ENCODE data around the gene BAHCC1.

Gene BAHCC1

GRCh38 chr17:81427173-81428120 lies 32.2 kb downstream of the BAHCC1 start:
- no peak for DNase-seq (ENCODE audit: low read depth)

GRCh38 chr17:81428121-81428515 lies 32.9 kb downstream of the BAHCC1 start:
- no peak for DNase-seq (ENCODE audit: low read depth)

DNA sequence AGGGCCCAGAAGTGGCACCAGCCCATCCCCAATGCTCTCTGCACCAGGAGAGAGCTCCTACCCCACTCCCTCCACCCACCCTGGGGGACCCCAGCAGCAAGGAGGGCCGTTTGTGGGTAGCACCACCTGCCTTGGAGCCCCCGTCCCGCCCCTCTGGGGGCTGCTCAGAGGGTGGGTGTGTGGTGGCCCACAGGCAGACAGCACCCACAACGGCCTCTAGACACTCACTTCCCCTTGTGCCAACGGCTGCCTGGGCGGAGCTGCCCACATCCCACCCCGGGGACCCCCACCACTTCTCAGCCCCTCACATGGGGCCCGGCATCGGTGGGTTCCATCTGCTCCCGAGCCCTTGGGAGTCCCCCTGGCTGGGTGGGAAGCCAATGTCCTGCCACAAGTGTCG lies 33.3 kb downstream of the BAHCC1 start:
- DNase-seq (ENCODE audit: low read depth), result no peak

- DNase-seq (ENCODE audit: low read depth), result no peak
These were observed 33.9 kb downstream of the BAHCC1 start for GRCh38 chr17:81428948-81429774.

DNA sequence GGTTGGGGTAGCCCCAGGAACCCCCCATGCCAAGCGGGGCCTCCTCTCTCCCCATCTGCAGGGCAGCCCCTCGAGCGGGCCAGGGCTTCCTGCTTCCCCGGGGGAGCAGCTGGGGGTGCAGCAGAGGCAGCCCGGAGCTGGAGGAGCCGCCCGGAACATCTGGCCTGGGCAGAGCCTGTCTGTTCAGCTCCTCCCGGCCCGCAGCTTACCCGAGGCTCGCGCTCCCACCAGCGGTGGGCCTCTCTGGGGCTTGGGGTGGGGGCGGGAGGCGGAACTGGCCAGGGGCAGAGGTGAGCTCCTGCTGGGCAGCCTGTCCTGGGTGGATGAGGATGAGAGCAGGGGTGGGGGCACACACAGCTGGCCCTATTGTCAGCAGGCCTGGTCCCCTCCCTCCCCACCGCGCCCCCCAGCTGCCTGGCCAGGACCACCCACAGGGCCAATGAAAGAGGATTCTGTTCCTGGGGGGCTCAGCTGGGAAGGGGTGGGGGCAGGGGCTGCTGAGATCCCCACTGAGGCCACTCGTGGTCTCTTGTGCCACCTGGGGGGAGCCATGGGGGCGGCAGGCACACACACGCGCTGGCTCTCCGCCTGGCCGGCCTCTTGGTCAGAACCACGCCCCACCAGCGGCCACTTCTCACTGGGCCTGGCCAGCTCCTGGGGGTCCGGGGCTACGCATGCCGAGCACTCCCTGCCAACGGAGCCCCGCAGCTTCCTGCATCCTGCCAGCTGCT lies 34.7 kb downstream of the BAHCC1 start:
- no peak for DNase-seq (ENCODE audit: low read depth)

DNA sequence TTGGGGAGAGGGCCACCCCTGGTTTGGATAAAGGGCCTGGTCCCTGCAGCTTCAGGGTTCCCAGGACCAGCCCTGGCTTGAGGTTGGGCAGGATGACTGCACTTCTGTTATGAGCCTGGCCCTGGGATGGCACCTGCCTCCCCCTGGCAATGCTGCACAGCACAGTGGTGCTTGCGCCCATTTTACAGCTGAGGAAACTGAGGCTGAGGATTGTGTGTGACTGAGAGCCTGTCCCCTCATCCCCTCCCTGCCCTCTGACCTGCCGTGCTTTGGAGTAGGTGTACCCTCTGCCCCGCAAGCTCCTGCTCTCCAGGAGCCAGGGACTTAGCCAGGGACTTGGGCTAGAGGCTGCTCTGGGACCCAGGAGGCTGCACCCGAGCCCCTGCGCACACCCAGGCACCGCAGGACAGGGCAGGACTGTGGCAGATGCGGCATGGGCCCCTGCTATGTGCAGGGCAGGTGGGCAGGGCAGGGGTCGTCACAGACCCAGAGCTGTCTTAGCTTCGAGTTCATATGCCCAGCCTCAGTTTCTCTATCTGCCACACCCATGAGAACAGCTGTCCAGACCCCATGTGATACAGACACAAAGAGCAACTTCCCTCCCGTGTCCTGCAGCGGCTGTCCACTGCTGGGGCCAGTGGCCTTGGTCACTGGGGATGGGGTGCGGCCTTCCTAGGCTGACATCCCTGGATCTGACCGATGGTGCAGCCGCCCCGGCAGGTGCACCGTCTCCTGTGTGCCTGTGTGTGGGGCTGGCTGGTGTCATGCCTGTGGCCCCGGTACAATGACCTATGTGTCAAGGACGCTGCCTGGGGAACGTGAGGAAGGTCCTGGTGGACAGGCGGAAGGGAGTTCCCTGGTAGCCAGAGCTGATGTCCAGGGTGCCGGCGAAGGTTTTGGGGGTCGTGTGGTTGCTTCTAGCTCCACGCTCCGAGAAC lies 36.6 kb downstream of the BAHCC1 start:
- no peak for DNase-seq (ENCODE audit: low read depth)

GRCh38 chr17:81432941-81433340 lies 37.7 kb downstream of the BAHCC1 start:
- no peak for DNase-seq (ENCODE audit: low read depth)

DNA sequence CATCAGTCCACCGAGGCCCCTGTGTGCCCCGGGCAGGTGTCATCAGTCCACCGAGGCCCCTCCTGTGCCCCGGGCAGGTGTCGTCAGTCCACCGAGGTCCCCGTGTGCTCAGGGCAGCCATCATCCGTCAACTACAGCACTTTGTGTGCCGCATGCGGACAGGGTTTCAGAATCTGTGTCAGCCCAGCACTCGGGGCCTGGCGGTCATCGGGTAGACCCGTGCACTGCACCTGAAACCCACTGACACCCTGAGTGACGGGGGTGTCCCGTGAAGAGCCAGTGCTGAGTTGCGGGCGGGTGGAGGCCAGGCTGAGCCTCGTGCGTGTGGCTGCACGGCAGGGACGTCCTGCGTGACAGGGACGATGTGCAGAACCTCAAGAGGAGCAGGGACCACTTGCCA lies 38.4 kb downstream of the BAHCC1 start:
- DNase-seq (ENCODE audit: low read depth), result no peak

DNA sequence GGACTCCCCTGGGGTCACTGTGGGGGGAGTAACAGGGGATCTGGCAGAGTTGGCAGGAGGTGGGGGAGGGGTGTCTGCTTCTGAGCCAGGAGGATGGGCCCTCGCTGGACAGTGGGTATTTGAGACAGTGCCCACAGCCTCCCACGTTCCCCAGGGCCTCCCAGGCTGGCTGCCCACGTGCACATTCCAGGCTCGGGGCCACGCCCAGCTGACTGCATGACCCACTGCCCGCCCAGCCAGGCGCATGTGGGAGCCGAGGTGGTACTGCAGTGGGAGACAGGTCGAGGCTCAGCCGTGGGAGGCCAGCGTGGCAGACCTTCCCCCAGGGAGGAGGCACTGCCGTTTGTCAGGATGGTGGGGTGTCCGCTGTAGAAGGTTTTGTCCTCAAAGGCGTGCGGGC lies 38.8 kb downstream of the BAHCC1 start:
- DNase-seq (ENCODE audit: low read depth), result no peak

DNA sequence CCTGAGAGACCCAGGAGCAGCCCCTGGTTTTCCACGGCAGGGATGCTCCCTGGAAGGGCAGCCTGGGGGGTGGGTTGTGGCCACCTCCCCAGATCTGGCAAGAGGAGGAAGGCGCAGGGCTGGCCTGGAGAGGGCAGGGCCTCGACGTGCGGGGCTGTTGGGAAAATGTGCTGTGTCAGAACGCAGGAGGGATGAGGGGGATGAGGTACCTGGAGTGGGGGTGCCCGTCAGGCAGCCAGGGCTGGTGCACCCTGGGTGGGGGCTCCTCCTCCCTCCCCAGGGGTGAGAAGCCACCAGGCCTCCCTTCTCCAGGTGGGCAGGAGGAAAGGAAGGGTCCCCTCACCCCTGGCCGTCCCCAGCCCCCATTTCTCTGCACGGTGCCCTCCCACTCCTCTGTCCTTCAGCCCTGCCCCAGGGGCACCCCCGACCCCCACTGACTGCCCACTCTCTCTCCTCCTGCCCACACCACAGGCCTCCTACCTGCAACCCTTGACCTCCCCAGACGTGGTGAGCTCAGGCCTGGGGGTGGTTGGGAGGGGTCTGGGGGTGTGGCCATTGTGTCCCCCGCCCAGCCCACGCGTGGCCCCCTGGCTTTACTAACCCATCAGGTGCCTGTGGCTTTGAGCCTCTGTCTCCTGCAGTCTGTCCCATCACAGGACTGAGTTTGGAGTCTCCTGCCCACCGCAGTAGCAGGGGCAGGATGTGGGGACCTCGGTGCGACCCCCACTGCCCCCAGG lies 39.6 kb downstream of the BAHCC1 start:
- no peak for DNase-seq (ENCODE audit: low read depth)

GRCh38 chr17:81435652-81436293 lies 40.5 kb downstream of the BAHCC1 start:
- no peak for DNase-seq (ENCODE audit: low read depth)

DNA sequence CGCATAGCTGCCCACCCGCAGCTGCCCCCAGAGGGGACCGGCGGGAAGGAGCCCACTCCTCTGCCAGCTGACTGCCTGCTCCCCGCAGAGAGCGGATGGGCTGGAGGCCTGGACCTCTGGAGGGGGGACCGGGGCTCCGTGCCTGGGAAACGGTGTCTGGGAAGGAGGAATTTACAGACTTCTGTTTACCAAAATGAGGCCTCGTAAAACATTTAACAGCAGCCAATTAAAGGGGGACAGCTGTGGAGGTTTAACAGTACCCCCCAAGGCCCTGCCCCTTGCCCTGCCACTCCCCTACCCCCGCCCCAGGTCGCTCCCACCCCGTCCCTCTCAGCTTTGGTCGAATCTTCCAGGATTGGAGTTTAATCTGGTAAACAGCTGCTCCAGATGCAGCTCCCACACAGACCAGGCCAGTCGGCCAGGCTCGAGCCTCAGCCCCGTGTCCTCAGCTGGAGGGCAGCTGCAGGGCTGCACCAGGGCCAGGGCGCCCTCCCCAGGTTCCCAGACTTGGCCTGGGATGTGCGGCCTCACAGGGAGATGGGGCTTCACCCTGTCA lies 41.1 kb downstream of the BAHCC1 start:
- no peak for DNase-seq (ENCODE audit: low read depth)

DNA sequence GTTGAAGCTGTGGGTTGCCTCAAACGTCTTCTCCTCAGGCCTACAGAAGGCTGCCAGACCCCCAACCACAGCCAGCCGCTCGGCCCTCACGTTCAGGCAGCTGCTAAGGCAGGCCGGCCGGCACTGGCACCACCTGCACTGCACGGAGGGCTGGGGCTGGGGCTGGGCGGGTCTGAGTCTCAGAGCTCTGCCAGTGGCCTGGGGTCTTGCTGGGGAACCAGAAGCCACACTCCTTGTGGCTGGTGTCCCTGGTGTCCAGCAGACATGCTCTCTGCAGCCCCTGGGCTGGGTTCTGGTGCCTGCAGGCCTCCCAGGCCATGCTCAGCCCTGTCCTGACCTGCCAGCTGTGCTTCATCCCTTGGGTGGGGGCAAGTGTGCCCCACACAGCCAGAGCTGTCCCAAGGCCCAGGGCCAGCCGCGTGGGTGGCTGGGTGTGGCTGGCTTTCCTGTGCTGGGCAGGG lies 42.0 kb downstream of the BAHCC1 start:
- DNase-seq (ENCODE audit: low read depth), result no peak

DNA sequence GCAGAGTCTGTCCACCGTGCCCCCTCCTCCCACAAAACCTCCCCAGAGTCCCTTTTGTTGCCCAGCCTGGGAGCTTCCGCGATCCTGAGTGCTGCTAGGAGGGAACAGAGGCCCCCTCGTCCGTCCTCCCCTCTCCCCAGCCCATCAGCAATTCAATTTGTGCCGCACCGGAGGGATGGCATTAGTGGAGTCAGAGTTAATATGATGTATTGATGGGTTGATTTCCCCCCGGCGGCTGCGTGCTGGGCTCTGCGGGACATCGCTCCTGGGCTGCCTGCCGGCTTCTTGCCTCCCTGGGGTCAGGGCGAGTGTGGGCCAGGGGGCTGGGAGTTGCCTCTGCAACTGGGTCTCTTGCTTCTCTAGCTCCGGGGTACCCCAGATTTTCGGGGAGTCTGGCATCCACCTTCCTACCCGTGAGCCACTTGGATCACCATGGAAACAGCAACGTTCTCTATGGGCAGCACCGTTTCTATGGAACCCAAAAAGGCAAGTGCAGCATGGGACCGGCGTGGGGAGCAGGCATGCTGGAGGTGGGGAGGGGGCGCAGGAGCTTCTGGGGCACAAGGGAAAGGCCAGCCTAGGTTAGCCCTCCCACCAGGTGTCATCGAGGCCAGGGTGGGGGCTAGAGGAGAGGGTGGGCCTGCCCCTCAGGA lies 42.9 kb downstream of the BAHCC1 start:
- DNase-seq (ENCODE audit: low read depth), result no peak

- DNase-seq (ENCODE audit: low read depth), result no peak
These were observed 43.4 kb downstream of the BAHCC1 start for GRCh38 chr17:81438688-81439087.

GRCh38 chr17:81440051-81440471 lies 44.8 kb downstream of the BAHCC1 start:
- no peak for DNase-seq (ENCODE audit: low read depth)

DNA sequence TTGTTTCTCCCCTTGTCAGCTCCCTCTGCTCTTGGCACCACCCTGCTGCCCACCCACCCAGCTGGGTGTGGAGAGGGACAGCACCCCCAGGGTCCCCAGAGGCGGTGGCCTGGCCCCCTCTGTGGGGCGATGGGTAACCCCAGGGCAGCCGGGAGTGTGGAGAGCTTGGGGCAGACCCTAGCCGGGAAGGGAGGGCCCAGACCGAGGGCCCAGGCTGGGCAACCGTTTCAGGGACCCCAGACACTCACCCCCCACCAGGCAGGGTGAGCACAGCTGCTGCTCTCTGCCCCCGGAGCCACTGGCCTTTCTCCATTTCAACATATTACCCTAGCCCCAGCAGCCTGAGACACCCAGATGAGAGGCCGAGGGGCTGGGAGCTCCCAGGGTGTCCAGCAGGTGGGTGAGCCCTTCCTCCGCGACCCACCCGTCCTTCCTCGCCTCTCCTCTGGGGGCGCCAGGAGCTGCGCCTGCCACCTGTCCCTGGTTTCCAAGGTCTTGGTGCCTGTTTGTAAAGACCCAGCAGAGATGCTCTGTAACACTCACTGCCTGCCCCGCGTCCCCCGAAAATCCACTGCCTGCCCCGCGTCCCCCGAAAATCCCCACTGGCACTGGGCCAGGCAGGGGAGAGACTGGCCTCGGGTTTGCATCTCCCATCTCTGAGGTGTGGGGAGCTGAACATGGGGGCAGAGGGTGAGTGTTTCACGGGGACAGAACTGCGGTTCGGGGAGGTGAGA lies 45.4 kb downstream of the BAHCC1 start:
- no peak for DNase-seq (ENCODE audit: low read depth)

- DNase-seq (ENCODE audit: low read depth), result no peak
These were observed 47.5 kb downstream of the BAHCC1 start for GRCh38 chr17:81442791-81443190.

All from stimulated activated CD8-positive, alpha-beta memory T cell treated with anti-CD3 and anti-CD28 coated beads, Interleukin-7, amount 100 ng/mL, for 24 hours (primary cell).